Smooth muscle cell (in vitro differentiated cells): ENCODE data around the gene SLIT3. TPM values are rescaled to one million over a fixed set of nuclear protein-coding genes. Genes with fewer than 3 reads are reported as not detected.

Experiments
- DNase-seq: peaks from one replicate; lab custom pipeline; 2025; ENCODE audit not compliant: unreplicated experiment; lab: John Stamatoyannopoulos, UW
- H2AFZ ChIP-seq: fragments of 200-600 bp; sonication (generic); 2 replicates; pipeline ENCODE4 v1.6.0; 2016; ENCODE audit warnings: antibody characterized with exemption, low read depth, mild to moderate bottlenecking
- H3F3A ChIP-seq: fragments of 200-600 bp; sonication (generic); 2 replicates; pipeline ENCODE4 v1.6.0; 2017; ENCODE audit warnings: antibody characterized with exemption, low read depth
- H3K27ac ChIP-seq: fragments of 200-600 bp; sonication (generic); 2 replicates; pipeline ENCODE4 v1.5.1; 2016; ENCODE audit warnings: low read depth, mild to moderate bottlenecking
- H3K27me3 ChIP-seq: fragments of 200-600 bp; sonication (generic); 2 replicates; pipeline ENCODE4 v1.6.1; 2016; ENCODE audit warnings: low read depth, mild to moderate bottlenecking
- H3K36me3 ChIP-seq: fragments of 200-600 bp; sonication (generic); 2 replicates; pipeline ENCODE4 v1.5.1; 2016; ENCODE audit warnings: low read depth
- H3K4me1 ChIP-seq: fragments of 200-600 bp; sonication (generic); 2 replicates; pipeline ENCODE4 v1.5.1; 2016; ENCODE audit warnings: low read depth
- H3K4me2 ChIP-seq: fragments of 200-600 bp; sonication (generic); 2 replicates; pipeline ENCODE4 v1.6.0; 2016; ENCODE audit warnings: mild to moderate bottlenecking
- H3K4me3 ChIP-seq: fragments of 200-600 bp; sonication (generic); 2 replicates; pipeline ENCODE4 v1.5.1; 2016; ENCODE audit warnings: mild to moderate bottlenecking
- H3K79me2 ChIP-seq: fragments of 200-600 bp; sonication (generic); 2 replicates; pipeline ENCODE4 v1.6.0; 2016; ENCODE audit warnings: low read depth, mild to moderate bottlenecking
- H3K9ac ChIP-seq: fragments of 200-600 bp; sonication (generic); 2 replicates; pipeline ENCODE4 v1.6.0; 2016; ENCODE audit warnings: low read depth
- H3K9me3 ChIP-seq: fragments of 200-600 bp; sonication (generic); replicated peaks from 2 replicates; pipeline ENCODE4 v1.5.1; 2016; ENCODE audit warnings: low read depth
- H4K20me1 ChIP-seq: fragments of 200-600 bp; sonication (generic); 2 replicates; pipeline ENCODE4 v1.6.0; 2016; ENCODE audit warnings: low read depth
- CTCF ChIP-seq: fragments of 200-600 bp; sonication (generic); IDR thresholded peaks from 2 replicates; pipeline ENCODE4 v1.5.1; 2017; ENCODE audit warnings: borderline replicate concordance, mild to moderate bottlenecking, antibody characterized with exemption; ENCODE audit not compliant: insufficient read depth, poor library complexity, severe bottlenecking
- WGBS: methylation state at CpG from one replicate; pipeline ENCODE4 v1.1.7; 2016; ENCODE audit warnings: low lambda C conversion rate; 5-methylcytosine and 5-hydroxymethylcytosine counted together
- polyA plus RNA-seq: library from polyadenylated mRNA; unstranded; fragments of >200 nt; fragmentation: Nextera tagmentation; extraction: Ambion mirVana; gene quantifications from 2 replicates; pipeline ENCODE4 v1.2.1, GENCODE V29; 2016
- total RNA-seq: library from RNA; depleted of rRNA; stranded (reverse); fragments of >200 nt; gene quantifications from 2 replicates; pipeline ENCODE4 v1.2.3, GENCODE V29; 2014

SLIT3 gene
- total and polyA plus RNA-seq, 2 experiments from 2014 or later: 25.4 to 29.5 TPM

GRCh38 chr5:169328401-169328800 is 27.5 kb upstream of the SLIT3 start:
- Histone ChIP-seq H3K4me1 (no peaks in the 10 kb centered on the region), H4K20me1 (no peaks in the 10 kb centered on the region), H3K79me2 (no peaks in the 10 kb centered on the region), H2AFZ (no peak overlapping the region), H3K9me3 (no peaks in the 10 kb centered on the region), H3K36me3 (no peaks in the 10 kb centered on the region), H3K4me3 (no peak overlapping the region), H3K9ac (no peak overlapping the region), H3K27ac (no peak overlapping the region), H3F3A (no peaks in the 10 kb centered on the region), H3K4me2 (no peak overlapping the region), H3K27me3 (peaks cover 11% of the 10 kb centered on the region)
- no peak for TF ChIP-seq CTCF
- DNase-seq: no peak
- 78% methylated on average over 5 of the region's 5 CpGs for WGBS

GRCh38 chr5:169325273-169325672 is 24.3 kb upstream of the SLIT3 start:
- TF ChIP-seq CTCF: no peak
- no peak overlapping the region for H3K4me2 ChIP-seq
- no peaks in the 10 kb centered on the region for H3F3A ChIP-seq
- no peak overlapping the region for H3K27ac ChIP-seq
- no peak overlapping the region for H3K4me3 ChIP-seq
- H2AFZ ChIP-seq: no peak overlapping the region
- H3K9ac ChIP-seq: no peak overlapping the region
- no peaks in the 10 kb centered on the region for H3K9me3 ChIP-seq
- 82% methylated on average over 2 of the region's 2 CpGs for WGBS
- no peaks in the 10 kb centered on the region for H4K20me1 ChIP-seq
- H3K79me2 ChIP-seq: no peaks in the 10 kb centered on the region
- DNase-seq: no peak
- no peaks in the 10 kb centered on the region for H3K4me1 ChIP-seq
- H3K36me3 ChIP-seq: no peaks in the 10 kb centered on the region
- peaks cover 28% of the 10 kb centered on the region for H3K27me3 ChIP-seq

- Histone ChIP-seq H3K27ac (no peak overlapping the region), H3F3A (no peaks in the 10 kb centered on the region), H3K27me3 (peaks cover 40% of the 10 kb centered on the region), H3K4me2 (no peak overlapping the region), H4K20me1 (no peaks in the 10 kb centered on the region), H3K9ac (no peak overlapping the region), H3K79me2 (no peaks in the 10 kb centered on the region), H3K36me3 (no peaks in the 10 kb centered on the region), H2AFZ (no peak overlapping the region), H3K4me1 (no peaks in the 10 kb centered on the region), H3K9me3 (no peaks in the 10 kb centered on the region), H3K4me3 (no peak overlapping the region)
- DNase-seq: no peak
- no peak for TF ChIP-seq CTCF
- WGBS: 66% methylated on average over 2 of the region's 2 CpGs
These were observed 17.6 kb upstream of the SLIT3 start for GRCh38 chr5:169318556-169318955.

GRCh38 chr5:169307646-169308045 is 6.7 kb upstream of the SLIT3 start:
- Histone ChIP-seq H3K4me1 (no peaks in the 10 kb centered on the region), H3K79me2 (no peaks in the 10 kb centered on the region), H3K4me3 (no peak overlapping the region), H3K27ac (no peak overlapping the region), H3K4me2 (peak overlapping the region; percentile 48), H3F3A (no peaks in the 10 kb centered on the region), H3K36me3 (no peaks in the 10 kb centered on the region), H3K9me3 (no peaks in the 10 kb centered on the region), H3K27me3 (peaks cover 6% of the 10 kb centered on the region), H3K9ac (no peak overlapping the region), H4K20me1 (no peaks in the 10 kb centered on the region), H2AFZ (no peak overlapping the region)
- no peak for DNase-seq
- TF ChIP-seq CTCF: no peak
- WGBS: 16% methylated on average over 2 of the region's 2 CpGs
